Activated CD8-positive, alpha-beta memory T cell treated with anti-CD3 and anti-CD28 coated beads, Interleukin-2, amount 10 ng/mL, durations not matched to agents 7 days and 5 days (primary cell): ENCODE measurements around the gene CBX4. TPM values are rescaled to one million over a fixed set of nuclear protein-coding genes. Genes with fewer than 3 reads are reported as not detected.
"Not testable (repeated sequence)": the region's sequence is repeated elsewhere in the genome, so short reads cannot be mapped to it uniquely, and the experiment has no call there.

Experiments used
- ATAC-seq: fragments of 150-1000 bp; cut with Tn5 transposase; one replicate; pipeline ENCODE4 v1.10.0; 2021; ENCODE audit warnings: moderate library complexity
- CTCF ChIA-PET: fragments of 350-600 bp; sonication (Branson Sonifier 250); formaldehyde crosslinking; loops from one replicate; lab custom pipeline; 2021; ENCODE audit warnings: antibody characterized with exemption; lab: Charles Lee
- DNase-seq: peaks from one replicate; pipeline ENCODE4 v3.0.0-alpha.2; 2020
- H3K27ac Mint-ChIP-seq: one replicate; pipeline ENCODE4 v1.8.0; 2021; ENCODE audit warnings: mild to moderate bottlenecking, mixed read lengths
- H3K27me3 Mint-ChIP-seq: one replicate; pipeline ENCODE4 v1.8.0; 2021; ENCODE audit warnings: mixed read lengths
- H3K36me3 Mint-ChIP-seq: one replicate; pipeline ENCODE4 v1.8.0; 2021; ENCODE audit warnings: mild to moderate bottlenecking, mixed read lengths
- H3K4me1 Mint-ChIP-seq: one replicate; pipeline ENCODE4 v1.8.0; 2021; ENCODE audit warnings: mixed read lengths
- H3K4me3 Mint-ChIP-seq: one replicate; pipeline ENCODE4 v1.8.0; 2021; ENCODE audit warnings: mild to moderate bottlenecking, moderate library complexity, mixed read lengths
- H3K9me3 Mint-ChIP-seq: one replicate; pipeline ENCODE4 v1.8.0; 2022; ENCODE audit warnings: low read depth, mixed read lengths
- total RNA-seq, 2 experiments: library from RNA; stranded (reverse); gene quantifications; one replicate each; pipeline ENCODE4 v1.2.3, GENCODE V29; 2021

The CBX4 gene
- total RNA-seq, 2 experiments from 2014 or later = 28.3 to 36.7 TPM

- Mint-ChIP-seq H3K4me3 (no peak overlapping the region), H3K4me1 (peaks cover 7% of the 10 kb centered on the region), H3K9me3 (no peaks in the 10 kb centered on the region), H3K27me3 (peaks cover 16% of the 10 kb centered on the region), H3K36me3 (no peaks in the 10 kb centered on the region), H3K27ac (no peak overlapping the region)
- CTCF ChIA-PET = interaction anchor here (1.0 to 3.7 kb wide), 6 partner anchors 15 to 112 kb away, joined by 3 to 23 read pairs (median 5); partner anchors contain the start of gene CBX4
- no peak for DNase-seq
- no peak for ATAC-seq
Measured at GRCh38 chr17:79854080-79855060, 15.1 kb upstream of the CBX4 start.

GRCh38 chr17:79853168-79853567 is 13.9 kb upstream of the CBX4 start:
- H3K27ac Mint-ChIP-seq, DNase-seq, H3K9me3 Mint-ChIP-seq, H3K36me3 Mint-ChIP-seq, ATAC-seq, H3K4me3 Mint-ChIP-seq, H3K4me1 Mint-ChIP-seq: not testable (repeated sequence)
- CTCF ChIA-PET = interaction anchor here (1.0 to 3.7 kb wide), 3 partner anchors 9 to 117 kb away, joined by 4 to 23 read pairs (median 5); partner anchors contain the start of gene CBX4
- H3K27me3 Mint-ChIP-seq = peaks cover 24% of the 10 kb centered on the region

- Mint-ChIP-seq H3K27me3 (peaks cover 27% of the 10 kb centered on the region), H3K27ac (peak overlapping the region; percentile 60), H3K9me3 (no peaks in the 10 kb centered on the region), H3K4me1 (peaks cover 7% of the 10 kb centered on the region), H3K36me3 (no peaks in the 10 kb centered on the region), H3K4me3 (peak overlapping the region; percentile 64)
- CTCF ChIA-PET = interaction anchor here (1.0 to 3.7 kb wide), 3 partner anchors 8 to 118 kb away, joined by 4 to 23 read pairs (median 5); partner anchors contain the start of gene CBX4
- DNase-seq (no peak), ATAC-seq (peak; percentile 64)
Measured at GRCh38 chr17:79852748-79853147, 13.5 kb upstream of the CBX4 start.

- no peaks in the 10 kb centered on the region for H3K36me3 Mint-ChIP-seq
- DNase-seq (no peak), ATAC-seq (no peak)
- H3K4me1 Mint-ChIP-seq = peaks cover 7% of the 10 kb centered on the region
- no peak overlapping the region for H3K4me3 Mint-ChIP-seq
- peaks cover 22% of the 10 kb centered on the region for H3K27me3 Mint-ChIP-seq
- no peaks in the 10 kb centered on the region for H3K9me3 Mint-ChIP-seq
- CTCF ChIA-PET = interaction anchor here (1.1 to 3.7 kb wide), 5 partner anchors 9 to 62 kb away, joined by 3 to 23 read pairs (median 4); partner anchors contain the start of gene CBX4
- no peak overlapping the region for H3K27ac Mint-ChIP-seq
Measured at GRCh38 chr17:79851461-79851817, 12.2 kb upstream of the CBX4 start.

- Mint-ChIP-seq H3K4me1 (peaks cover 7% of the 10 kb centered on the region), H3K9me3 (no peaks in the 10 kb centered on the region), H3K36me3 (no peaks in the 10 kb centered on the region), H3K27ac (no peak overlapping the region), H3K27me3 (peaks cover 28% of the 10 kb centered on the region), H3K4me3 (no peak overlapping the region)
- DNase-seq (no peak), ATAC-seq (peak; percentile 30)
- CTCF ChIA-PET = interaction anchor here (0.7 to 3.7 kb wide), 7 partner anchors 8 to 62 kb away, joined by 3 to 23 read pairs (median 4); partner anchors contain the start of gene CBX4
Measured at GRCh38 chr17:79850571-79851460, 11.6 kb upstream of the CBX4 start.

DNA sequence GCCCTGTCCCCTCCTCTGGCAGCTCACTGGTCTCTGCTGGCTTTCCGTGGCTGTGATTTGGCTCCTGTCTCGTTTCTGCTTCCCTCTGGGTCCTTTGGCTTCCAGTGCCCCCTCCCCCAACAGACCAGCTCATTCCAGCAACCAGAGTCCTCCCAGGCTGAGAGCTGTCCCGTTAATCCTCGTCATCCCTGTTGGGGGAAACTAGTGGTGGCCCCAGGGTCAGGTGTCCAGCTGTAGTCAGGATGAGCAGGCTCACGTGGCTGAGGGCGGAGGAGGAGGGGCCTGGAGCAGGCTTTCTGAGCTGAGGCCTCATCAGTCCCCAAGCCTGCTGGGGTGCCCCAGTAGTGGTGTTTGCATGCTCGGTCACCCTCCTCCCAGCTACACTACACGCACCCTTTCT is 10.7 kb upstream of the CBX4 start:
- no peaks in the 10 kb centered on the region for H3K9me3 Mint-ChIP-seq
- no peak overlapping the region for H3K27ac Mint-ChIP-seq
- no peak overlapping the region for H3K4me3 Mint-ChIP-seq
- ATAC-seq (no peak), DNase-seq (no peak)
- H3K4me1 Mint-ChIP-seq = peaks cover 7% of the 10 kb centered on the region
- H3K27me3 Mint-ChIP-seq = peaks cover 35% of the 10 kb centered on the region
- CTCF ChIA-PET = interaction anchor here (0.7 to 1.9 kb wide), 4 partner anchors 11 to 61 kb away, joined by 3 to 5 read pairs (median 4); partner anchors contain the start of gene CBX4
- no peaks in the 10 kb centered on the region for H3K36me3 Mint-ChIP-seq

GRCh38 chr17:79848370-79848766 is 9.1 kb upstream of the CBX4 start:
- H3K27ac Mint-ChIP-seq = no peak overlapping the region
- peaks cover 43% of the 10 kb centered on the region for H3K27me3 Mint-ChIP-seq
- H3K4me1 Mint-ChIP-seq = peaks cover 8% of the 10 kb centered on the region
- no peaks in the 10 kb centered on the region for H3K9me3 Mint-ChIP-seq
- DNase-seq (no peak), ATAC-seq (no peak)
- CTCF ChIA-PET = interaction anchor here (1.2 kb wide), 2 partner anchors 52 to 61 kb away, joined by 3 to 4 read pairs; partner anchors contain the start of gene CBX8
- H3K36me3 Mint-ChIP-seq = no peaks in the 10 kb centered on the region
- H3K4me3 Mint-ChIP-seq = no peak overlapping the region

GRCh38 chr17:79847698-79848369 is 8.6 kb upstream of the CBX4 start:
- Mint-ChIP-seq H3K4me3 (no peak overlapping the region), H3K27ac (no peak overlapping the region), H3K36me3 (no peaks in the 10 kb centered on the region), H3K4me1 (peaks cover 9% of the 10 kb centered on the region), H3K27me3 (peaks cover 45% of the 10 kb centered on the region), H3K9me3 (no peaks in the 10 kb centered on the region)
- CTCF ChIA-PET = interaction anchor here (1.0 to 1.2 kb wide), 3 partner anchors 51 to 67 kb away, joined by 3 to 4 read pairs (median 3); partner anchors contain the start of gene CBX8
- DNase-seq (no peak), ATAC-seq (no peak)

DNA sequence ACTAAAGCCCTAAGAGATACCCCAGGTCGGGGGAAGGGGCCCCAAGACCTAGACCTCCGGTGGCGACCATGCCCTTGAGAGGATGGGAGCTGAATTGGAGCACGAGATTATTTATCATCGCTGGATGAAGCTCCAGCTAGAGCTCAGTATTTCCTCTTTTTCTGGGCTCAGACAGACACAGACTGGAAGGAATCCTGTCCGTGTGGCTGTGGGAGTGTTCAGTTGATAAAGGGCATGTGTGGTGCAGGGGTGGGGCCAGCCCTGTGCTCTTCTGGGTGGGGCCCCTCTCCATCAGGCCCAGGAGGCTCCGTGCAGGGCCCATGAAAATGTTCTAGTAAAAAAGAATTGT is 6.3 kb upstream of the CBX4 start:
- Mint-ChIP-seq H3K4me3 (no peak overlapping the region), H3K9me3 (no peaks in the 10 kb centered on the region), H3K36me3 (peaks cover 1% of the 10 kb centered on the region), H3K27ac (no peak overlapping the region), H3K27me3 (peaks cover 65% of the 10 kb centered on the region), H3K4me1 (peaks cover 9% of the 10 kb centered on the region)
- ATAC-seq (no peak), DNase-seq (no peak)
- CTCF ChIA-PET = interaction anchor here (0.6 to 3.6 kb wide), 9 partner anchors 9 to 125 kb away, joined by 3 to 13 read pairs (median 5); partner anchors contain the start of gene CBX8

- CTCF ChIA-PET = interaction anchor here (0.6 to 3.6 kb wide), 22 partner anchors 8 to 126 kb away, joined by 3 to 16 read pairs (median 4); partner anchors contain the start of gene CBX8
- peaks cover 9% of the 10 kb centered on the region for H3K4me1 Mint-ChIP-seq
- ATAC-seq (peak; percentile 66), DNase-seq (peak; percentile 61)
- H3K27me3 Mint-ChIP-seq = peaks cover 68% of the 10 kb centered on the region
- no peak overlapping the region for H3K27ac Mint-ChIP-seq
- no peaks in the 10 kb centered on the region for H3K9me3 Mint-ChIP-seq
- H3K4me3 Mint-ChIP-seq = no peak overlapping the region
- peaks cover 1% of the 10 kb centered on the region for H3K36me3 Mint-ChIP-seq
Measured at GRCh38 chr17:79844869-79845600, 5.8 kb upstream of the CBX4 start.

DNA sequence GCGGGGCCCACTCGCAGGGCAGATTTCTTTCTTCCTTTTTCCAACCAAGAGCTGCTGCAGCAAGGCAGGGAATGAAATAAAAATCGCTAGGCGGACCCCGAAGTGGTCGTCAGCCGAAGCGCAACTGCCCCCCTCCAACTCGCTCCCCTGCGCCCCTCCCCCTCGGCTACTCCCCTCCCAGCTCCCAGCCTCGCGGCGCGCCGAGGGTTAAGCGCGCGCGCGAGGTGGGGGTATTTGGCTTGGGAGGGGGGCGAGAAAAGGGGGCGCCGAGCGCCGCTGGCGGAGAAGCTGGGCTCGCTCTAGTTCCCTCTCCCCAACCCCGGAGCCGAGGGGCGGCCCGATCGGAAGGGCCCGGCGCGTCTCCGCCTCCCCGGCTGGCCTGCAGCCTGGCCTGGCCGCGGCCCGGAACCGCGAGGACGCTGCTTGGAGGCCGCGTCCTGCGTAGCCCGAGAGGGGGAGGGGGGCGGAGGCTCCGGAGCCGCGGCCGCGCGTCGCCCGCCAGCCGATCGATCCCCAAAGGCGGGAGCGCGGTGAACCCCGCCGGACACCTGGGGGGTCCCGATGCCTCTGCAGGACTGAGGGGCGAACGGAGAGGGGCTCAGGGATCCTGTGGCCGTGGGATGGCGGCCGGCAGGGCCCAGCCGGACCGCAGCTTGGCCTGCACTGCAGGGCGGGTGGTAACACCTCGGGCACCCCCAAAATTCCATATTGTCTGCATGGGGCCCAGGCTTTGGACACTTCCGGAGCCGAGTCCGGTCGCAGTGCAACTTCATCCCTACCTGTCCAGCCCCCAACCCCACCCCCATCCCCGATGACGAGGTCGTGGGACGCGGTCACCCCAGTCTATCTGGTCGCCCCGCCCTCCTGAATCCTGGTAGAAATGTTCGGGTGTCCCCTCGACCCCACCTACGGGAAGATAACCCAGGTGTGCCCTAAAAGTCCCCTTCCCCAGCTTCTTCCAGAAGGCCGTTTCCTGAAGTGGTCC is 4.9 kb upstream of the CBX4 start:
- no peak for DNase-seq
- CTCF ChIA-PET = interaction anchor here (0.6 to 3.6 kb wide), 19 partner anchors 8 to 150 kb away, joined by 3 to 16 read pairs (median 4); partner anchors contain the start of gene CBX8
- no peak for ATAC-seq
- no peak overlapping the region for H3K27ac Mint-ChIP-seq
- H3K4me1 Mint-ChIP-seq = peaks cover 12% of the 10 kb centered on the region
- peaks cover 1% of the 10 kb centered on the region for H3K36me3 Mint-ChIP-seq
- no peaks in the 10 kb centered on the region for H3K9me3 Mint-ChIP-seq
- H3K4me3 Mint-ChIP-seq = peak overlapping the region; percentile 58
- peaks cover 67% of the 10 kb centered on the region for H3K27me3 Mint-ChIP-seq
